WTC11 (cell line): ENCODE results near the gene TMED3. TPM values are rescaled to one million over a fixed set of nuclear protein-coding genes. Genes with fewer than 3 reads are reported as not detected.

ENCODE experiments used
- ATAC-seq: fragments of 200-7000 bp; cut with Tn5 transposase; 2 replicates; pipeline ENCODE4 v1.10.0; 2021; ENCODE audit warnings: mild to moderate bottlenecking, moderate library complexity
- CTCF ChIA-PET: fragments of 300-600 bp; sonication (Branson Sonifier 250); formaldehyde crosslinking; loops from one replicate; lab custom pipeline; 2021; ENCODE audit warnings: antibody characterized with exemption; lab: Charles Lee
- POLR2A ChIA-PET: fragments of 350-600 bp; sonication (Branson Sonifier 250); formaldehyde crosslinking; loops from one replicate; lab custom pipeline; 2021; ENCODE audit warnings: antibody characterized with exemption; lab: Charles Lee
- DNase-seq: peaks from one replicate; pipeline ENCODE4 v3.0.0; 2021; ENCODE audit warnings: low spot score
- H3K27ac Mint-ChIP-seq: 2 replicates; pipeline ENCODE4 v1.8.0; 2021; ENCODE audit warnings: mixed read lengths
- H3K27me3 Mint-ChIP-seq: 2 replicates; pipeline ENCODE4 v1.8.0; 2021; ENCODE audit warnings: low read depth, mild to moderate bottlenecking, moderate library complexity, mixed read lengths
- H3K36me3 Mint-ChIP-seq: 2 replicates; pipeline ENCODE4 v1.8.0; 2021; ENCODE audit warnings: mixed read lengths
- H3K4me1 Mint-ChIP-seq: 2 replicates; pipeline ENCODE4 v1.8.0; 2022; ENCODE audit warnings: mixed read lengths
- H3K4me3 Mint-ChIP-seq: 2 replicates; pipeline ENCODE4 v1.8.0; 2021; ENCODE audit warnings: mild to moderate bottlenecking, moderate library complexity, mixed read lengths
- H3K9me3 Mint-ChIP-seq: 2 replicates; pipeline ENCODE4 v1.8.0; 2021; ENCODE audit warnings: mixed read lengths
- ATF2 ChIP-seq: sonication (generic); formaldehyde crosslinking; IDR thresholded peaks from 2 replicates; pipeline ENCODE4 v1.8.1; 2022; ENCODE audit warnings: low read depth, missing genetic modification reagents, borderline replicate concordance
- ERG ChIP-seq: fragments of 250-450 bp; sonication (Bioruptor Pico); IDR thresholded peaks from 2 replicates; pipeline ENCODE4 v1.8.0; 2021; ENCODE audit warnings: mild to moderate bottlenecking
- GRHL2 ChIP-seq: fragments of 250-450 bp; sonication (Bioruptor Pico); IDR thresholded peaks from 2 replicates; pipeline ENCODE4 v1.8.0; 2022; ENCODE audit warnings: mild to moderate bottlenecking, moderate library complexity; ENCODE audit not compliant: insufficient replicate concordance, severe bottlenecking
- KAT7 ChIP-seq: sonication (generic); formaldehyde crosslinking; IDR thresholded peaks from 2 replicates; pipeline ENCODE4 v1.8.1; 2023; ENCODE audit warnings: missing genetic modification reagents, mild to moderate bottlenecking, borderline replicate concordance
- MXD4 ChIP-seq: fragments of 250-450 bp; sonication (Bioruptor Pico); IDR thresholded peaks from 2 replicates; pipeline ENCODE4 v1.8.0; 2021; ENCODE audit warnings: mild to moderate bottlenecking, moderate library complexity, borderline replicate concordance
- NR1H2 ChIP-seq: sonication (generic); formaldehyde crosslinking; IDR thresholded peaks from 2 replicates; pipeline ENCODE4 v1.9.0; 2021; ENCODE audit warnings: mild to moderate bottlenecking, moderate library complexity, missing genetic modification reagents
- PRDM15 ChIP-seq: sonication (generic); formaldehyde crosslinking; IDR thresholded peaks from 2 replicates; pipeline ENCODE4 v1.8.0; 2022; ENCODE audit warnings: missing genetic modification reagents
- PRRX2 ChIP-seq: fragments of 250-450 bp; sonication (Bioruptor Pico); IDR thresholded peaks from 2 replicates; pipeline ENCODE4 v1.8.0; 2021; ENCODE audit warnings: mild to moderate bottlenecking
- SMAD3 ChIP-seq: sonication (generic); formaldehyde crosslinking; IDR thresholded peaks from 2 replicates; pipeline ENCODE4 v1.8.0; 2022; ENCODE audit warnings: missing genetic modification reagents, mild to moderate bottlenecking, borderline replicate concordance
- TCF7 ChIP-seq: sonication (generic); formaldehyde crosslinking; IDR thresholded peaks from 2 replicates; pipeline ENCODE4 v1.8.0; 2022; ENCODE audit warnings: mild to moderate bottlenecking, low read depth, missing genetic modification reagents, moderate library complexity
- TEAD1 ChIP-seq: sonication (generic); formaldehyde crosslinking; IDR thresholded peaks from 2 replicates; pipeline ENCODE4 v1.8.0; 2022; ENCODE audit warnings: mild to moderate bottlenecking, missing genetic modification reagents
- ZBTB43 ChIP-seq: sonication (generic); formaldehyde crosslinking; IDR thresholded peaks from 2 replicates; pipeline ENCODE4 v1.8.1; 2023; ENCODE audit warnings: mild to moderate bottlenecking, missing genetic modification reagents
- ZNF121 ChIP-seq: sonication (generic); formaldehyde crosslinking; IDR thresholded peaks from 2 replicates; pipeline ENCODE4 v1.8.0; 2023; ENCODE audit warnings: missing genetic modification reagents
- ZNF219 ChIP-seq: sonication (generic); formaldehyde crosslinking; IDR thresholded peaks from 2 replicates; pipeline ENCODE4 v1.8.0; 2023; ENCODE audit warnings: missing genetic modification reagents, mild to moderate bottlenecking, borderline replicate concordance
- ZNF232 ChIP-seq: sonication (generic); formaldehyde crosslinking; IDR thresholded peaks from 2 replicates; pipeline ENCODE4 v1.8.0; 2022; ENCODE audit warnings: mild to moderate bottlenecking, missing genetic modification reagents
- ZNF263 ChIP-seq: sonication (generic); formaldehyde crosslinking; IDR thresholded peaks from 2 replicates; pipeline ENCODE4 v1.8.1; 2022; ENCODE audit warnings: low read depth, mild to moderate bottlenecking, moderate library complexity, missing genetic modification reagents
- ZNF532 ChIP-seq: fragments of 250-450 bp; sonication (Bioruptor Pico); IDR thresholded peaks from 2 replicates; pipeline ENCODE4 v1.9.0; 2021; ENCODE audit warnings: mild to moderate bottlenecking, borderline replicate concordance
- ZSCAN18 ChIP-seq: fragments of 250-450 bp; sonication (Bioruptor Pico); IDR thresholded peaks from 2 replicates; pipeline ENCODE4 v2.1.2; 2022; ENCODE audit warnings: mild to moderate bottlenecking, moderate library complexity
- total RNA-seq: library from RNA; stranded (reverse); gene quantifications from 3 replicates; pipeline ENCODE4 v1.2.3, GENCODE V29; 2021
- TF ChIP-seq, protein P1 (sequence below): sonication (generic); formaldehyde crosslinking; IDR thresholded peaks from 2 replicates; pipeline ENCODE4 v1.8.1; 2022; ENCODE audit warnings: low read depth, mild to moderate bottlenecking, moderate library complexity, missing genetic modification reagents, borderline replicate concordance

TMED3 gene
- total RNA-seq, 1 experiment from 2014 or later = 51.2 TPM

- no peaks in the 10 kb centered on the region for H3K27me3 Mint-ChIP-seq
- H3K9me3 Mint-ChIP-seq = peaks cover 22% of the 10 kb centered on the region
- peaks cover 62% of the 10 kb centered on the region for H3K36me3 Mint-ChIP-seq
- TF ChIP-seq ATF2 = no peak
- no peak for TF ChIP-seq ZNF219 (CRISPR knock-in tag)
- TF ChIP-seq ZNF232 = no peak
- no peak for TF ChIP-seq GRHL2 (CRISPR knock-in tag)
- no peak for TF ChIP-seq ZNF263 (CRISPR knock-in tag)
- TF ChIP-seq ERG (CRISPR knock-in tag) = no peak
- no peak for TF ChIP-seq ZBTB43 (CRISPR knock-in tag)
- TF ChIP-seq, protein P1, sequence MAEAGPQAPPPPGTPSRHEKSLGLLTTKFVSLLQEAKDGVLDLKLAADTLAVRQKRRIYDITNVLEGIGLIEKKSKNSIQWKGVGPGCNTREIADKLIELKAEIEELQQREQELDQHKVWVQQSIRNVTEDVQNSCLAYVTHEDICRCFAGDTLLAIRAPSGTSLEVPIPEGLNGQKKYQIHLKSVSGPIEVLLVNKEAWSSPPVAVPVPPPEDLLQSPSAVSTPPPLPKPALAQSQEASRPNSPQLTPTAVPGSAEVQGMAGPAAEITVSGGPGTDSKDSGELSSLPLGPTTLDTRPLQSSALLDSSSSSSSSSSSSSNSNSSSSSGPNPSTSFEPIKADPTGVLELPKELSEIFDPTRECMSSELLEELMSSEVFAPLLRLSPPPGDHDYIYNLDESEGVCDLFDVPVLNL (CRISPR knock-in tag) = no peak
- TF ChIP-seq SMAD3 (CRISPR knock-in tag) = no peak
- no peak for TF ChIP-seq ZSCAN18 (CRISPR knock-in tag)
- DNase-seq (no peak), ATAC-seq (no peak)
- ChIA-PET POLR2A (no interaction called here), CTCF (no interaction called here)
- H3K4me3 Mint-ChIP-seq = no peak overlapping the region
- no peaks in the 10 kb centered on the region for H3K4me1 Mint-ChIP-seq
- H3K27ac Mint-ChIP-seq = no peak overlapping the region
Observed at GRCh38 chr15:79321876-79322275, 11.0 kb downstream of the TMED3 start.

- no peaks in the 10 kb centered on the region for H3K4me1 Mint-ChIP-seq
- ChIA-PET POLR2A (no interaction called here), CTCF (no interaction called here)
- H3K27ac Mint-ChIP-seq = no peak overlapping the region
- DNase-seq (no peak), ATAC-seq (no peak)
- H3K9me3 Mint-ChIP-seq = peaks cover 22% of the 10 kb centered on the region
- peaks cover 57% of the 10 kb centered on the region for H3K36me3 Mint-ChIP-seq
- H3K4me3 Mint-ChIP-seq = no peak overlapping the region
- H3K27me3 Mint-ChIP-seq = no peaks in the 10 kb centered on the region
- TF ChIP-seq ZNF263 (CRISPR knock-in tag) = no peak
- no peak for TF ChIP-seq ZNF532 (CRISPR knock-in tag)
- no peak for TF ChIP-seq PRRX2
- no peak for TF ChIP-seq PRDM15 (CRISPR knock-in tag)
- no peak for TF ChIP-seq ZSCAN18 (CRISPR knock-in tag)
- TF ChIP-seq NR1H2 (CRISPR knock-in tag) = no peak
- no peak for TF ChIP-seq MXD4
- TF ChIP-seq KAT7 (CRISPR knock-in tag) = no peak
- no peak for TF ChIP-seq TCF7
- TF ChIP-seq TEAD1 (CRISPR knock-in tag) = no peak
- TF ChIP-seq ZNF121 = no peak
Observed at GRCh38 chr15:79322306-79322705, 11.4 kb downstream of the TMED3 start.
